Measurements from ENCODE around the gene ANXA4.

ANXA4 gene

DNA sequence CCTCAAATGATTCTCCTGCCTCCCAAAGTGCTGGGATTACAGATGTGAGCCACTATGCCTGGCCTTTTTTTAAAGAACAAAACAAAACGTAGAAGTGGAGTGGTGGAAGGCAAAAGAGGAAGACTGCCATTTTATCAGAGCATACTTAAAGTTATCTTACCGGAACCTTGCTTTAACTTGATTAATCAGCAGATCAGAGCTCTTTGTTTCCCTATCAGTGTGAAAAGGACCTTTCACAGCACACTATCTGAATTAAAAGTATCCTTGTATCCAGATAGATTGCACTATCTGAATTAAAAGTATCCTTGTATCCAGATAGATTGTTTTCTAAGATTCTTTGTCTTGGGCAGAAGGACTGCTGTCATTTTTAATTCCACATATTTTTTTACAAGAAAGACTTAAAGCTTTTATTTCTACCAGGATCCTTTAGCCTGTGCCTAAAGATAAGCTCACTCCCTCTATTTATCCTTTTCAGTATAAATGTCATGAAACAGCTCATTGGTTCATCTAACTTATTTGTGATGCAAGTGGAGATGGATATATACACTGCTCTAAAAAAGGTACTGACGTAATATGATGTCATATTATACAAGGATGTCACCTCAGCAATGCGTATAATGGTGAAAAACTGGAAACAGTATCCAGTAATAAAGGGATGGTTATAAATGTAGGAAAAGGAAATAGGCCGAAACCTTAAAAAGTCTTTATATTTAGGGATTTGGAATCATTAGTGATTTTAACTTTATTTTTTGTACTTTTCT, 105.3 kb downstream of the ANXA4 start:
- no peak for DNase-seq (ENCODE audit: low spot score)

DNA sequence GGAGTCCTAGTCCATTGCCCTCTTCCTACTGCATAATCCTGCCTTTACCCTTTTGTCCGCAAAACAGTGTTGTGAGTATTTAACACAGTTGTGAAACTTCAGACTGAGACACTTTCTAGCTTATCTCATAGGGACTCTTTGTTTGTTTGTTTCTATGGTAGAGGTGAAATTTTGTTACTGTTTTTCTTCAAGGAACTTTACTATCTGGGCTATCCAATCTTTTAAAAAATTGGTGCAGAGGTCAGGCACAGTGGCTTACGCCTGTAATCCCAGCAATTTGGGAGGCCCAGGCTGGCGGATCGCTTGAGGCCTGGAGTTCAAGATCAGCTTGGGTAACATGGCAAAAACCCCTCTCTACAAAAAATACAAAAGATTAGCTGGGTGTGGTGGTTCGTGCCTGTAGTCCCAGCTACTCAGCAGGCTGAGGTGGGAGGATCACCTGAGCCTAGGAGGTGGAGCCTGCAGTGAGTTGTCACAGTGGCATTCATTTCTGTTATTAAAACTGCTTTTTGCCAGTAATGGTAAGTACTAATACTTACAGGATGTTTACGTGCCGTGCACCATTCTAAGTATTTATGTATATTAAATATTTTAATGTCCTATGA, 106.4 kb downstream of the ANXA4 start:
- DNase-seq (ENCODE audit: low spot score): no peak

DNA sequence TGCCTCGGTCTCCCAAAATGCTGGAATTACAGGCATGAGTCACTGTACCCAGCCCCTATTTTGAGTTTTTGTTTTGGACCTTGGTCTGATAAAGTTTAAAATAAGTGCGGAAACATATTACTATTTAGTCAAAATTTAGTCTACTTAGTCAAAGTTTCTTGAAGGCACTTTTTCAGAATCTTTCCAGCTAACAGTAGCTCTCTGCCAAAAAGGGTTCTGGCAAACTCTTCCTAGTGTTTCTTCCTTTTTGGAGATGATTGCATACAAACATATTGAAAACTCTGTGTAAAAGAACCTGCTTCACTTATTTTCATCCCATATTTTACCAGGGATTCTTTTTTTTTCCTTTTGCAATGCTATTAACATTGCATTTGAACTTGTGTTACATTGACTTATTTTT, 116.3 kb downstream of the ANXA4 start:
- no peak for DNase-seq (ENCODE audit: low spot score)

DNA sequence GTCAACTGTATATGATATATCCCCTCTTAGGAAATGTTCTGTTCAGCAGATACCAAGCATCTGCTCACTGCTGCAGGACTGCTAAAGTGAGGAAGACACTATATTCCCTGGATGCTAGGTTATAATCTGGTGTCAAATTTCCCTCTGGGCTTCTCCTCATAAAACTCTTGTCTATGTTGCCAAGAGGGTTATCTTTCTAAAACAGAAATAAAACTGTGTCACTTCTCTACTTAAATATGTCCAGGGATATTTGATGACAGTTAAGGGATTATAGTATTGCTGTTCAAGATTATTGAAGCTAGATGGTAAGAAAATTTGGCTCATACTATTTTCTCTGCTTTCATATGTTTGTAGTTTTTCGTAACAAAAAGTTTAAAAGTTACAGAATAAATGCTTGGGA, 121.4 kb downstream of the ANXA4 start:
- DNase-seq (ENCODE audit: low spot score): no peak
